ENCODE results near the gene TACC2.
"Not testable (repeated sequence)": the region's sequence is repeated elsewhere in the genome, so short reads cannot be mapped to it uniquely, and the experiment has no call there.

TACC2 gene

GRCh38 chr10:122191936-122192541 is 203.1 kb downstream of the TACC2 start:
- no peak for DNase-seq (ENCODE audit: low read depth)

- DNase-seq (ENCODE audit: low read depth): no peak
Observed at GRCh38 chr10:122194251-122194650, 205.3 kb downstream of the TACC2 start.

GRCh38 chr10:122196218-122196617 is 207.3 kb downstream of the TACC2 start:
- DNase-seq (ENCODE audit: low read depth): no peak

- no peak for DNase-seq (ENCODE audit: low read depth)
Observed at GRCh38 chr10:122197611-122198222, 208.8 kb downstream of the TACC2 start.

- no peak for DNase-seq (ENCODE audit: low read depth)
Observed at GRCh38 chr10:122198631-122199030, 209.7 kb downstream of the TACC2 start.

GRCh38 chr10:122199070-122199469 is 210.1 kb downstream of the TACC2 start:
- no peak for DNase-seq (ENCODE audit: low read depth)

- DNase-seq (ENCODE audit: low read depth): no peak
Observed at GRCh38 chr10:122199689-122200088, 210.7 kb downstream of the TACC2 start.

GRCh38 chr10:122201401-122201800 is 212.4 kb downstream of the TACC2 start:
- no peak for DNase-seq (ENCODE audit: low read depth)

- not testable (repeated sequence) for DNase-seq (ENCODE audit: low read depth)
Observed at GRCh38 chr10:122203180-122203579, 214.2 kb downstream of the TACC2 start.

- no peak for DNase-seq (ENCODE audit: low read depth)
Observed at GRCh38 chr10:122204691-122205489, 215.9 kb downstream of the TACC2 start.

- no peak for DNase-seq (ENCODE audit: low read depth)
Observed at GRCh38 chr10:122206471-122207065, 217.6 kb downstream of the TACC2 start.

- DNase-seq (ENCODE audit: low read depth): no peak
Observed at GRCh38 chr10:122207163-122207562, 218.2 kb downstream of the TACC2 start.

- DNase-seq (ENCODE audit: low read depth): no peak
Observed at GRCh38 chr10:122207596-122207995, 218.6 kb downstream of the TACC2 start.

- DNase-seq (ENCODE audit: low read depth): no peak
Observed at GRCh38 chr10:122208571-122209430, 219.8 kb downstream of the TACC2 start.

- no peak for DNase-seq (ENCODE audit: low read depth)
Observed at GRCh38 chr10:122210481-122211265, 221.7 kb downstream of the TACC2 start.

GRCh38 chr10:122213364-122213763 is 224.4 kb downstream of the TACC2 start:
- DNase-seq (ENCODE audit: low read depth): no peak

GRCh38 chr10:122213766-122214165 is 224.8 kb downstream of the TACC2 start:
- DNase-seq (ENCODE audit: low read depth): no peak

- DNase-seq (ENCODE audit: low read depth): no peak
Observed at GRCh38 chr10:122216047-122216446, 227.1 kb downstream of the TACC2 start.

- DNase-seq (ENCODE audit: low read depth): no peak
Observed at GRCh38 chr10:122219340-122219739, 230.4 kb downstream of the TACC2 start.

- DNase-seq (ENCODE audit: low read depth): no peak
Observed at GRCh38 chr10:122220736-122221135, 231.8 kb downstream of the TACC2 start.

GRCh38 chr10:122221958-122222357 is 233.0 kb downstream of the TACC2 start:
- DNase-seq (ENCODE audit: low read depth): no peak
